ENCODE data around the gene KLF18.

- no peak for TF ChIP-seq CTCF (conservative IDR thresholded peaks at IDR 0.05; ENCODE audit: low read depth, low read length)
- TF ChIP-seq EZH2 (IDR thresholded peaks at IDR 0.05; ENCODE audit: borderline replicate concordance, low read depth, low read length, poor library complexity, severe bottlenecking) = no peak
These were observed 20.1 kb upstream of the KLF18 start for GRCh38 chr1:44161546-44161945.

Measured in A673 (cell line).